Endothelial cell of umbilical vein (primary cell): ENCODE data around the gene LRFN5.

Source experiments
- EZH2 ChIP-seq: IDR thresholded peaks from 2 replicates; pipeline ENCODE4 v1.6.1; 2012; ENCODE audit warnings: borderline replicate concordance, low read depth, mild to moderate bottlenecking, moderate library complexity, low read length, inconsistent platforms; ENCODE audit not compliant: severe bottlenecking
- POLR2AphosphoS5 ChIP-seq: IDR thresholded peaks from 2 replicates; pipeline ENCODE4 v1.6.1; 2012; ENCODE audit warnings: low read depth, mild to moderate bottlenecking, control low read depth, low read length, moderate library complexity; ENCODE audit not compliant: insufficient read depth
- TF ChIP-seq, protein P1 (sequence below), 2 donors: IDR thresholded peaks; 1 replicate in 1 of 2; 2 replicates in 1 of 2; pipeline ENCODE4 v1.5.1; 2011; ENCODE audit warnings: low read length in 2 of 2, mild to moderate bottlenecking in 2 of 2, moderate library complexity in 2 of 2, control low read depth in 1 of 2, inconsistent platforms in 1 of 2, low read depth in 1 of 2; ENCODE audit not compliant: insufficient read depth in 1 of 2; ENCODE audit errors: extremely low read depth in 1 of 2

DNA sequence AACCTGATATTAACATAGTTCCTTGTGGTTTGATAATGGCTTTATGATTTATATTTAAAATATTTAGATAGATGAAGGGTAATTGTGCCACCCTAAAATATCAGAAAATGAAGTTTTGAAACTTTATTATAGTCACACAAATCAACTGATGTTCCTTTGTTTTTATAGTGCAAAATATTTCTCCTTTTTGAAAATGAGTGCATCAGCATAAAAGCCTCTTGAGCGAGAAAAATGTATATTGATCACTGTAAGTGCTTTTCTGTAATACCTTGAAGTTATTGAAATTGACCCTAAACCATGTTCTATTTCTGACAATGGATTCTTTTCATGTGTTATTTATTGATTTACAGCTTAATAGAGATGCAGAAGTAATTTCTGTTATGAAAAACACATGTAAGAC, 35.0 kb downstream of the LRFN5 start:
- no peak for TF ChIP-seq POLR2AphosphoS5
- no peak for TF ChIP-seq EZH2
- TF ChIP-seq, protein P1, sequence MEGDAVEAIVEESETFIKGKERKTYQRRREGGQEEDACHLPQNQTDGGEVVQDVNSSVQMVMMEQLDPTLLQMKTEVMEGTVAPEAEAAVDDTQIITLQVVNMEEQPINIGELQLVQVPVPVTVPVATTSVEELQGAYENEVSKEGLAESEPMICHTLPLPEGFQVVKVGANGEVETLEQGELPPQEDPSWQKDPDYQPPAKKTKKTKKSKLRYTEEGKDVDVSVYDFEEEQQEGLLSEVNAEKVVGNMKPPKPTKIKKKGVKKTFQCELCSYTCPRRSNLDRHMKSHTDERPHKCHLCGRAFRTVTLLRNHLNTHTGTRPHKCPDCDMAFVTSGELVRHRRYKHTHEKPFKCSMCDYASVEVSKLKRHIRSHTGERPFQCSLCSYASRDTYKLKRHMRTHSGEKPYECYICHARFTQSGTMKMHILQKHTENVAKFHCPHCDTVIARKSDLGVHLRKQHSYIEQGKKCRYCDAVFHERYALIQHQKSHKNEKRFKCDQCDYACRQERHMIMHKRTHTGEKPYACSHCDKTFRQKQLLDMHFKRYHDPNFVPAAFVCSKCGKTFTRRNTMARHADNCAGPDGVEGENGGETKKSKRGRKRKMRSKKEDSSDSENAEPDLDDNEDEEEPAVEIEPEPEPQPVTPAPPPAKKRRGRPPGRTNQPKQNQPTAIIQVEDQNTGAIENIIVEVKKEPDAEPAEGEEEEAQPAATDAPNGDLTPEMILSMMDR (IDR thresholded peaks at IDR 0.05; ENCODE audit: extremely low read depth in 1 of 2, insufficient read depth in 1 of 2, low read depth in 1 of 2, low read length in 2 of 2) = no peak
